Transverse colon (tissue), 4 donors: ENCODE results near the gene TOMT. TPM values are rescaled to one million over a fixed set of nuclear protein-coding genes. Genes with fewer than 3 reads are reported as not detected.

Experiments
- DNase-seq: peaks from one replicate; pipeline ENCODE4 v3.0.0-alpha.2; 2019
- H3K27ac ChIP-seq, 4 donors: fragments of 200-600 bp; sonication (generic); 2 replicates each; pipeline ENCODE4 v1.5.1; 2016 to 2018; ENCODE audit warnings: inconsistent platforms in 4 of 4
- H3K27me3 ChIP-seq: fragments of 200-600 bp; sonication (generic); 2 replicates; pipeline ENCODE4 v1.5.1; 2017; ENCODE audit warnings: inconsistent platforms
- H3K36me3 ChIP-seq, 4 donors: fragments of 200-600 bp; sonication (generic); 2 replicates each; pipeline ENCODE4 v1.5.1; 2017 to 2019; ENCODE audit warnings: inconsistent platforms in 4 of 4
- H3K4me1 ChIP-seq, 4 donors: fragments of 200-600 bp; sonication (generic); 2 replicates each; pipeline ENCODE4 v1.5.1; 2017 to 2020; ENCODE audit warnings: inconsistent platforms in 4 of 4
- H3K4me3 ChIP-seq, 4 donors: fragments of 200-600 bp; sonication (generic); 1 replicate in 1 of 4; 2 replicates in 3 of 4; pipeline versions ENCODE4 v1.5.1 to v1.6.1; 2017 to 2019; ENCODE audit warnings: inconsistent platforms in 4 of 4
- H3K9me3 ChIP-seq, 2 donors: fragments of 200-600 bp; sonication (generic); 2 replicates each; pipeline ENCODE4 v1.5.1; 2017 to 2019; ENCODE audit warnings: inconsistent platforms in 2 of 2
- CTCF ChIP-seq, 5 experiments: fragments of 200-600 bp in 3 of 5; fragments of 450-650 bp in 2 of 5; sonication (generic) in 3 of 5; IDR thresholded peaks; 1 replicate in 2 of 5; 2 replicates in 3 of 5; pipeline ENCODE4 v1.5.1; 2016 to 2017; ENCODE audit warnings: antibody characterized with exemption in 5 of 5, inconsistent platforms in 3 of 5, mild to moderate bottlenecking in 2 of 5, moderate library complexity in 1 of 5
- EP300 ChIP-seq: sonication (generic); formaldehyde crosslinking; IDR thresholded peaks from one replicate; pipeline ENCODE4 v1.6.1; 2017; ENCODE audit warnings: antibody characterized with exemption, low read depth
- POLR2A ChIP-seq: fragments of 450-650 bp; IDR thresholded peaks from one replicate; pipeline ENCODE4 v1.6.1; 2016; ENCODE audit warnings: antibody characterized with exemption, mild to moderate bottlenecking, moderate library complexity
- POLR2AphosphoS5 ChIP-seq, 3 donors: sonication (generic); formaldehyde crosslinking; IDR thresholded peaks; one replicate each; pipeline ENCODE4 v1.6.1; 2016; ENCODE audit warnings: antibody characterized with exemption in 3 of 3
- WGBS, 2 donors: methylation state at CpG; one replicate each; pipeline ENCODE4 v1.1.5; 2018; ENCODE audit warnings: low coverage in 1 of 2; 5-methylcytosine and 5-hydroxymethylcytosine counted together
- in situ Hi-C, 4 donors: fragments of 200-750 bp; cut with MboI; loops; one replicate each; pipeline versions ENCODE4 v1.15.0 to v1.15.1; 2017; ENCODE audit warnings: low sequenced_read_pairs in 3 of 4, low pct_ligation_motif_present in 1 of 4, low pct_unique_long_range_greater_than_20kb in 1 of 4
- intact Hi-C: fragments of 100-400 bp; cut with DNase I; formaldehyde crosslinking; loops from one replicate; pipeline ENCODE4 v1.15.1; 2023; ENCODE audit warnings: low total_unique reads
- total RNA-seq, 4 donors: library from RNA; depleted of rRNA; stranded (reverse); fragments of >200 nt; gene quantifications; one replicate each; pipeline ENCODE4 v1.1.0, GENCODE V29; 2016

Gene TOMT
- total RNA-seq, 4 donors from 2014 or later, result not detected

GRCh38 chr11:72078477-72078876 lies 27.2 kb upstream of the TOMT start:
- H3K27me3 ChIP-seq, result no peaks in the 10 kb centered on the region
- intact Hi-C loops, result no loop called here
- H3K4me3 ChIP-seq, result peak overlapping the region in 1 of 4 donors; percentile 61
- DNase-seq, result no peak
- TF ChIP-seq POLR2A (no peak), POLR2AphosphoS5 (IDR thresholded peaks at IDR 0.05) (no peak), CTCF (IDR thresholded peaks at IDR 0.05) (no peak), EP300 (no peak)
- H3K9me3 ChIP-seq, result no peaks in the 10 kb centered on the region
- 76 to 78% methylated on average over 6 of the region's 6 CpGs for WGBS, 2 donors
- in situ Hi-C loops, result loop anchor here in 1 of 4 donors (5.0 kb wide), 1 partner anchor 41 kb away; no protein-coding TSS in a partner anchor
- H3K36me3 ChIP-seq, result no peaks in the 10 kb centered on the region
- peak overlapping the region; percentile 88 to 98 (median 94) for H3K27ac ChIP-seq
- H3K4me1 ChIP-seq, result peaks cover 10 to 45% (median 19%) of the 10 kb centered on the region in 4 donors

GRCh38 chr11:72079819-72080325 lies 25.9 kb upstream of the TOMT start:
- TF ChIP-seq CTCF (IDR thresholded peaks at IDR 0.05), result no peak
- TF ChIP-seq POLR2A, result no peak
- no peak for TF ChIP-seq POLR2AphosphoS5 (IDR thresholded peaks at IDR 0.05)
- no peak for TF ChIP-seq EP300
- intact Hi-C loops, result loop anchor here (2.0 kb wide), 1 partner anchor 39 kb away; no protein-coding TSS in a partner anchor
- peak; percentile 37 for DNase-seq
- H3K36me3 ChIP-seq, result no peaks in the 10 kb centered on the region
- H3K27me3 ChIP-seq, result no peaks in the 10 kb centered on the region
- 2 to 4% methylated on average over 9 to 16 of the region's 16 CpGs for WGBS, 2 donors
- peak overlapping the region; percentile 88 to 98 (median 94) for H3K27ac ChIP-seq
- H3K4me1 ChIP-seq, result peaks cover 10 to 55% (median 19%) of the 10 kb centered on the region in 4 donors
- H3K9me3 ChIP-seq, result no peaks in the 10 kb centered on the region
- in situ Hi-C loops, result loop anchor here in 1 of 4 donors (5.0 kb wide), 1 partner anchor 43 kb away; no protein-coding TSS in a partner anchor
- peak overlapping the region; percentile 38 to 100 (median 74) for H3K4me3 ChIP-seq

GRCh38 chr11:72080326-72081183 lies 25.2 kb upstream of the TOMT start, which contains the start of the genes LRRC51 and NUMA1:
TSS of gene LRRC51 (plus strand) at chr11:72080850. CDS start at chr11:72089084, 8,234 bp downstream.
TSS of gene NUMA1 (minus strand) at chr11:72080542. CDS start at chr11:72035943, 44,599 bp downstream.
- no peaks in the 10 kb centered on the region for H3K27me3 ChIP-seq
- peak within 1 kb of the TSS; percentile 38 to 100 (median 74) for H3K4me3 ChIP-seq
- intact Hi-C loops (loop anchor here (2.0 kb wide), 1 partner anchor 40 kb away; no protein-coding TSS in a partner anchor), in situ Hi-C loops (no loop called here)
- H3K4me1 ChIP-seq, result peaks cover 10 to 52% (median 22%) of the 10 kb centered on the region in 4 donors
- TF ChIP-seq EP300, result no peak
- no peak for TF ChIP-seq CTCF (IDR thresholded peaks at IDR 0.05)
- peak; percentile 72 for TF ChIP-seq POLR2A
- TF ChIP-seq POLR2AphosphoS5 (IDR thresholded peaks at IDR 0.05), result peak; percentile 30 to 83 (median 65)
- 2% methylated on average over 42 of the region's 60 CpGs; no CpG with 5 or more reads in 1 of the 2 donors for WGBS, 2 donors
- peak; percentile 100 for DNase-seq
- no peaks in the 10 kb centered on the region for H3K36me3 ChIP-seq
- H3K27ac ChIP-seq, result peak within 1 kb of the TSS; percentile 88 to 98 (median 94)
- no peaks in the 10 kb centered on the region for H3K9me3 ChIP-seq

- Histone ChIP-seq H3K4me1 (peaks cover 10 to 54% (median 22%) of the 10 kb centered on the region in 4 donors), H3K27ac (peak overlapping the region; percentile 88 to 98 (median 94)), H3K9me3 (no peaks in the 10 kb centered on the region), H3K36me3 (no peaks in the 10 kb centered on the region), H3K27me3 (no peaks in the 10 kb centered on the region), H3K4me3 (peak overlapping the region; percentile 8 to 100 (median 74))
- DNase-seq, result no peak
- in situ Hi-C loops, result no loop called here
- intact Hi-C loops, result loop anchor here (2.0 kb wide), 1 partner anchor 40 kb away; no protein-coding TSS in a partner anchor
- 82 to 84% methylated on average over 13 to 21 of the region's 21 CpGs for WGBS, 2 donors
- no peak for TF ChIP-seq POLR2A
- no peak for TF ChIP-seq EP300
Observed at GRCh38 chr11:72081184-72081644, 24.5 kb upstream of the TOMT start.
